Body of pancreas (tissue), 4 donors: ENCODE data around the gene FARS2. TPM values are rescaled to one million over a fixed set of nuclear protein-coding genes. Genes with fewer than 3 reads are reported as not detected.

Experiments used
- ATAC-seq: fragments of 150-250 bp; one replicate; pipeline ENCODE4 v1.9.1; 2016
- DNase-seq, 4 donors: peaks; one replicate each; pipeline ENCODE4 v3.0.0-alpha.2; 2019
- H3K27ac ChIP-seq, 4 donors: fragments of 200-600 bp; sonication (generic); 1 replicate in 3 of 4; 2 replicates in 1 of 4; pipeline versions ENCODE4 v1.5.1 to v1.6.1; 2016 to 2019; ENCODE audit warnings: mild to moderate bottlenecking in 1 of 4, mixed read lengths in 1 of 4, moderate library complexity in 1 of 4
- H3K27me3 ChIP-seq, 2 donors: fragments of 200-600 bp; sonication (generic); one replicate each; pipeline ENCODE4 v1.6.0; 2016; ENCODE audit warnings: mild to moderate bottlenecking in 1 of 2
- H3K36me3 ChIP-seq, 2 donors: fragments of 200-600 bp; sonication (generic); replicated peaks in 1 of 2; 2 replicates each; pipeline ENCODE4 v1.5.1; 2016; ENCODE audit warnings: low read depth in 2 of 2; ENCODE audit not compliant: insufficient read depth in 1 of 2
- H3K4me1 ChIP-seq: fragments of 200-600 bp; sonication (generic); one replicate; pipeline ENCODE4 v1.6.0; 2016
- H3K4me3 ChIP-seq, 2 donors: fragments of 200-600 bp; sonication (generic); 1 replicate in 1 of 2; 2 replicates in 1 of 2; pipeline ENCODE4 v1.5.1; 2016 to 2019
- H3K9me3 ChIP-seq, 3 donors: fragments of 200-600 bp; sonication (generic); 1 replicate in 2 of 3; 2 replicates in 1 of 3; pipeline ENCODE4 v1.5.1; 2016
- CTCF ChIP-seq, 7 experiments: fragments of 450-650 bp in 4 of 7; fragments of 200-600 bp in 3 of 7; sonication (generic) in 3 of 7; IDR thresholded peaks; one replicate each; pipeline ENCODE4 v1.5.1; 2016 to 2019; ENCODE audit warnings: antibody characterized with exemption in 7 of 7
- POLR2A ChIP-seq, 3 donors: fragments of 450-650 bp; IDR thresholded peaks; one replicate each; pipeline ENCODE4 v1.6.1; 2016; ENCODE audit warnings: antibody characterized with exemption in 3 of 3, mild to moderate bottlenecking in 2 of 3
- whole genome bisulfite sequencing, 2 donors: methylation state at CpG; one replicate each; pipeline ENCODE4 v1.1.5; 2017; 5-methylcytosine and 5-hydroxymethylcytosine counted together
- intact Hi-C: fragments of 100-400 bp; cut with DNase I; formaldehyde crosslinking; loops from one replicate; pipeline ENCODE4 v1.15.1; 2023
- total RNA-seq, 2 donors: library from RNA; depleted of rRNA; stranded (reverse); fragments of >200 nt; gene quantifications; one replicate each; pipeline ENCODE4 v1.1.0, GENCODE V29; 2016

FARS2 gene
- total RNA-seq, 2 donors from 2014 or later, result 6.5 to 9.6 TPM

- H3K27me3 ChIP-seq, result no peaks in the 10 kb centered on the region
- intact Hi-C loops, result no loop called here
- no peaks in the 10 kb centered on the region for H3K4me1 ChIP-seq
- no peak for ATAC-seq
- DNase-seq, result no peak
- H3K4me3 ChIP-seq, result no peak overlapping the region
- no peaks in the 10 kb centered on the region for H3K36me3 ChIP-seq
- WGBS, 2 donors, result 87 to 95% methylated on average over 2 of the region's 2 CpGs
- no peaks in the 10 kb centered on the region for H3K9me3 ChIP-seq
- no peak for TF ChIP-seq POLR2A (IDR thresholded peaks at IDR 0.05)
- no peak for TF ChIP-seq CTCF (IDR thresholded peaks at IDR 0.05)
- no peak overlapping the region for H3K27ac ChIP-seq
Observed at GRCh38 chr6:5275497-5275896, 14.2 kb downstream of the FARS2 start.

- Histone ChIP-seq H3K36me3 (no peaks in the 10 kb centered on the region), H3K4me3 (no peak overlapping the region), H3K9me3 (no peaks in the 10 kb centered on the region), H3K4me1 (no peaks in the 10 kb centered on the region), H3K27ac (no peak overlapping the region), H3K27me3 (no peaks in the 10 kb centered on the region)
- ATAC-seq, result no peak
- WGBS, 2 donors, result 94 to 97% methylated on average over 2 of the region's 2 CpGs
- intact Hi-C loops, result no loop called here
- no peak for DNase-seq
- TF ChIP-seq CTCF (IDR thresholded peaks at IDR 0.05) (no peak), POLR2A (IDR thresholded peaks at IDR 0.05) (no peak)
Observed at GRCh38 chr6:5276581-5276980, 15.3 kb downstream of the FARS2 start.

- Histone ChIP-seq H3K4me3 (no peak overlapping the region), H3K36me3 (no peaks in the 10 kb centered on the region), H3K9me3 (no peaks in the 10 kb centered on the region), H3K4me1 (no peaks in the 10 kb centered on the region), H3K27me3 (no peaks in the 10 kb centered on the region), H3K27ac (no peak overlapping the region)
- WGBS, 2 donors, result 87 to 89% methylated on average over 3 of the region's 3 CpGs
- intact Hi-C loops, result no loop called here
- DNase-seq (no peak), ATAC-seq (no peak)
- no peak for TF ChIP-seq POLR2A (IDR thresholded peaks at IDR 0.05)
- no peak for TF ChIP-seq CTCF (IDR thresholded peaks at IDR 0.05)
Observed at GRCh38 chr6:5277589-5277988, 16.3 kb downstream of the FARS2 start.

- no peaks in the 10 kb centered on the region for H3K27me3 ChIP-seq
- no peak overlapping the region for H3K4me3 ChIP-seq
- intact Hi-C loops, result no loop called here
- H3K27ac ChIP-seq, result no peak overlapping the region
- ATAC-seq, result no peak
- H3K4me1 ChIP-seq, result no peaks in the 10 kb centered on the region
- no peak for DNase-seq
- no peaks in the 10 kb centered on the region for H3K9me3 ChIP-seq
- 82 to 88% methylated on average over 5 of the region's 5 CpGs for WGBS, 2 donors
- no peaks in the 10 kb centered on the region for H3K36me3 ChIP-seq
- no peak for TF ChIP-seq CTCF (IDR thresholded peaks at IDR 0.05)
- no peak for TF ChIP-seq POLR2A (IDR thresholded peaks at IDR 0.05)
Observed at GRCh38 chr6:5278047-5278446, 16.7 kb downstream of the FARS2 start.

GRCh38 chr6:5278565-5279120, 17.3 kb downstream of the FARS2 start:
- no peak for DNase-seq
- 81 to 93% methylated on average over 3 of the region's 3 CpGs for WGBS, 2 donors
- intact Hi-C loops, result no loop called here

More at GRCh38 chr6:5278565-5279120, 17.3 kb downstream of the FARS2 start:
- TF ChIP-seq POLR2A (IDR thresholded peaks at IDR 0.05) (no peak), CTCF (IDR thresholded peaks at IDR 0.05) (no peak)
- H3K27ac ChIP-seq, result no peak overlapping the region
- no peaks in the 10 kb centered on the region for H3K27me3 ChIP-seq
- H3K9me3 ChIP-seq, result no peaks in the 10 kb centered on the region
- H3K36me3 ChIP-seq, result no peaks in the 10 kb centered on the region
- H3K4me1 ChIP-seq, result no peaks in the 10 kb centered on the region
- H3K4me3 ChIP-seq, result no peak overlapping the region
- no peak for ATAC-seq
